ENCODE results near the gene STK32C.

Gene STK32C

GRCh38 chr10:132187430-132188138 lies 120.2 kb downstream of the STK32C start:
- peak overlapping the region; percentile 15 for H3K4me3 ChIP-seq (ENCODE audit: low read length)
- no peak for DNase-seq (ENCODE audit: low read depth)
- TF ChIP-seq CTCF (conservative IDR thresholded peaks at IDR 0.05; ENCODE audit: low read depth, low read length): no peak

GRCh38 chr10:132186488-132187429 lies 121.0 kb downstream of the STK32C start, which contains the start of gene DPYSL4:
Gene DPYSL4, plus strand, starts transcription at chr10:132186948. Its CDS starts 116 bp downstream, at chr10:132187064.
- DNase-seq (ENCODE audit: low read depth): no peak
- TF ChIP-seq CTCF (conservative IDR thresholded peaks at IDR 0.05; ENCODE audit: low read depth, low read length): no peak
- peak within 1 kb of the TSS; percentile 15 for H3K4me3 ChIP-seq (ENCODE audit: low read length)

GRCh38 chr10:132185601-132186487 lies 121.9 kb downstream of the STK32C start:
- H3K4me3 ChIP-seq (ENCODE audit: low read length): no peak overlapping the region
- DNase-seq (ENCODE audit: low read depth): no peak
- TF ChIP-seq CTCF (conservative IDR thresholded peaks at IDR 0.05; ENCODE audit: low read depth, low read length): no peak

- H3K4me3 ChIP-seq (ENCODE audit: low read length): no peak overlapping the region
- no peak for DNase-seq (ENCODE audit: low read depth)
- no peak for TF ChIP-seq CTCF (conservative IDR thresholded peaks at IDR 0.05; ENCODE audit: low read depth, low read length)
Observed at GRCh38 chr10:132184816-132185593, 122.7 kb downstream of the STK32C start.

- no peak for TF ChIP-seq CTCF (conservative IDR thresholded peaks at IDR 0.05; ENCODE audit: low read depth, low read length)
- DNase-seq (ENCODE audit: low read depth): no peak
Observed at GRCh38 chr10:132183046-132183445, 124.7 kb downstream of the STK32C start.

GRCh38 chr10:132182591-132182990 lies 125.2 kb downstream of the STK32C start:
- no peak for TF ChIP-seq CTCF (conservative IDR thresholded peaks at IDR 0.05; ENCODE audit: low read depth, low read length)
- no peak for DNase-seq (ENCODE audit: low read depth)
- no peak overlapping the region for H3K4me3 ChIP-seq (ENCODE audit: low read length)

More at GRCh38 chr10:132183046-132183445, 124.7 kb downstream of the STK32C start:
- no peak overlapping the region for H3K4me3 ChIP-seq (ENCODE audit: low read length)

Measured in retinal pigment epithelial cell (primary cell).